Superior temporal gyrus (tissue), 1 donor: ENCODE measurements around the gene CAPN11.
"Not testable (repeated sequence)": the region's sequence is repeated elsewhere in the genome, so short reads cannot be mapped to it uniquely, and the experiment has no call there.

Experiments used
- DNase-seq: peaks from one replicate; pipeline ENCODE4 v3.0.0-alpha.2; 2016; ENCODE audit errors: extremely low spot score

CAPN11 gene

DNA sequence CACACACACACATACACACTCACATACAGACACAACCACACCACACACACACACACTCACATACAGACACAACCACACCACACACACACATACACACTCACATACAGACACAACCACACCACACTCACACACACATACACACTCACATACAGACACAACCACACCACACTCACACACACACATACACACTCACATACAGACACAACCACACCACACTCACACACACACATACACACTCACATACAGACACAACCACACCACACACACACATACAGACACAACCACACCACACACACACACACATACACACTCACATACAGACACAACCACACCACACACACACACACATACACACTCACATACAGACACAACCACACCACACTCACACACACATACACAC is 23.2 kb downstream of the CAPN11 start:
- not testable (repeated sequence) for DNase-seq

DNA sequence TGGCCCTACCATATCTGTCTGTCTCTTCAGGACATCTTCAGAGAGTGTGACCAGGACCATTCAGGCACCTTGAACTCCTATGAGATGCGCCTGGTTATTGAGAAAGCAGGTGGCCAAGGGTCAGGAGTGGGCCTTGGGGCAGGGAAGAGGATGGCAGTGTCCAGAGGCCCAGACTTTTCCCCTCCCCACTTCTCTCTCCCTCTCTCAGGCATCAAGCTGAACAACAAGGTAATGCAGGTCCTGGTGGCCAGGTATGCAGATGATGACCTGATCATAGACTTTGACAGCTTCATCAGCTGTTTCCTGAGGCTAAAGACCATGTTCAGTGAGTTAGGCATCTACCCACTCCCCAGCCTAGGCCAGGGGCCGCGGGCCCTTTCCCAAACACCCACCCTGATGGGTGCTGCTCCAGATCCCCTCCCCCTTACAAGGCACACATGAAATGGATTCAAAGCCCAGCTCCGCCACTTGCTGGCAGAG is 24.3 kb downstream of the CAPN11 start:
- no peak for DNase-seq

DNA sequence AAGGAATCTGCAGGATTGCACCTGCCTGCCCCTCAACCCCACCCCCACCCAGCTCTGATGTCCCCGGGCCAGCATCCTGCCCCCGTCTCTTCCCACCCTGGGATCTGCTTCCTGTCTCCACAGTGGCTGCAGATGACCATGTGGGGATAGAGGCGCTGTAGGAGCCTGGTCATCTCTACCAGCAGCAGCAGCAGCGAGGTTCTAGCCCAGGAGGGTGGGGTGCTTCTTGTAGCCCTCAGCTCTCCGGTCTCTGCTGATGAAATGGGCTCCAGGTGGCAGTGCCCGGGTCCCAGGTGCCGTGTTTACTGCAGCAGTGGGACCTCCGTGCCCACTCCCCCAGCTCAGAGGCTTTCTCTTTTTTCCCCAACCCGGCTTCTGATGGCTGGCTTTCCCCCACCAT is 25.2 kb downstream of the CAPN11 start:
- DNase-seq, result no peak

DNA sequence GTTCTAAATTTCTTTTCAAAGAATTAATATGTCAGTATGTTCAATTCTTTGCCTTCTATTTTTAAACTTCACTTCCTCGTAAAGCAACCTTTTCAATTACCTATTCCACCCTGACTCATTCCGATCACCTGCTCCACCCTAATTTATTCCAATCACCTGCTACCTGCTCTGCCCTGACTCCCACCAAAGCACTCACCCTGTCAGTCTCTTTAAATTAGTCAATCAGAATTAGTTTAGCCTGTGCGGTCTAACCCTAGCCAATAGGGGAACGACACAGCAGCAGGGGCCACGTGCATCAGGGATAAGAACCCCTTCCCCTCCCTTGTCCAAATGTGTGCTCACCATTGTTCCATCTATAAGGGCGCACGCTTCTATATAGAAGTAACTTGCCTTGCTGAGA is 26.7 kb downstream of the CAPN11 start:
- not testable (repeated sequence) for DNase-seq

DNA sequence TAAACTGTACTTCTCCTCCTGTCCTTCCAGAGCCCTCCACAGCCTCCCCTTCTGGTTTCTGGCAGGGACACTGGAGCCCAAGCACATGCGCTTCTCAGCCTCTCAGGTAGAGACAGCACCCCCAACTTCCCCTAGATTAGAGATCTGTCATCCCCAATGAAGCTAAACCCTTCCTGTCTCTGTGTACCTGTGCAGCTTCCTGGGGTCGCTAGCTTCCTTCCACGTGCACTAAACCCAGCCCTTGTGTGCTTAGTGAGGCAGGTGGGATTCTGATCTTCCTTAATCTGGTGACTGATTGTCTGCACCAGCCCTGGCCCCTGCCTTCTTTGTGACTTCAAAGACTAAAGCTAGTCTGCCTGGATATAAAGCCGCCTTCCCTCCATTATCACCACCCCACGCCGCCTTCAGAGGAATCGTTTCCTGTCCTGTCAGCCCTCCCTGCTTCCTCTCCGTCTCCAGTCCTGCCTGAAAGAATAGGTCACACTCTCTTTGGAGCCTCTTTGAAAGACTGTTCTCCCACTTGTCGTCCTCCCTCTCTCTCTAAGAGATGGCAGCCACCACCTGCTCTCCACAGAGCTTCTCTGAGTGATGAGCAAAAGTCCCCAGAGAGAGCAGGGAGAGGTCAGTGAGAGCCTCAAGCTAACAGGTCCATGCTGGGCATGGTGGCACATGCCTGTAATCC is 27.5 kb downstream of the CAPN11 start:
- no peak for DNase-seq

DNA sequence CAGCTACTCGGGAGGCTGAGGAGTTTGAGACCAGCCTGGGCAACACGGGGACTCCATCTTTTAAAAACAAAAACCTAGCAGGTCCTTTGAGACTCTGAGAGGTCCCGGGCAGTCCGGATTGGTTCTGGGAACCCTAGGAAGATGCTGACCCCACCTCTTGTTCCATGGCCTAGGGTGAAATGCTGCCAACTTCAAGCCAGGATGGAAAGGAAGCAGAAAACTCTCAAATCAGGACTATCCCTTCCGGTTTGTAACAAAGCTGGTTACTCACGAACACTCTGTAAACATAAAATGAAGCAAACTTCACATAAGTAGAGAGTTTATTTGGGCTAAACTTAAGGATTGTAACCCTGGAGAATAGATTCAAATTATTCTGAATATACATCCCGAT is 28.0 kb downstream of the CAPN11 start:
- no peak for DNase-seq

DNA sequence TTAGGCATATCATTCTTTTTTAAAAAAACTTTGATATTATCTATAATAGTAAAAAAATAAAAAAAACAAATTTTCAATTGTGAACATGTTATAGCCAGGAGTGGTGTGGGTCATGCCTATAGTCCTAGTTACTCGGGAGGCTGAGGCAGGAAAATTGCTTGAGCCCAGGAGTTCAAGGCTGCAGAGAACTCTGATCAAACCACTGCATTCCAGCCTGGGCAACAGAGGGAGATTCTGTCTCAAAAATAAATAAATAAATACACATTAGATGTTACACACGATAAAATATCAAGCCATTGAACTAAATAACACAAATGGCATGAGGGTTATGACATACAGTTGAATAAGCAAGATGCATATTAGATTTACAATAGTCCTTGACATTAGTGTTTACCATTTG is 30.2 kb downstream of the CAPN11 start:
- DNase-seq, result no peak

DNA sequence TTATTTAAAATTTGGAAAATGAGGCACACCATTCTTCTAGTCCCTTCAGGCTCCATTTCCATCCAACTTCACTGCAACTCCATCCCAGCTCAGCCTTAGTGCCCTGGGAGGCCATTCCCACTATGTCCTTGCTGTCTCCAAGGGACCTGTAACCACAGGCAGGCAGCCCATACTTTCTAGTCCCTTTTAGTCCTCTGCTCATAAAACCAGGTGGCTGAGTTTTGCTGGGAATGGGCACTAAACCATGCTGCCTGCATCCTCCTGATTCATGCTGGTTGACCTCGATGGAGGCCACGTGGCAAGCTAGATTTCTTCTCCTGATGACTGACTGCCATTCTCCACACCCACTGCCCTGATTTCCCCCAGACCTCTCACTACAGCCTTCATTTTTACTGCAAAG is 30.6 kb downstream of the CAPN11 start:
- no peak for DNase-seq

DNA sequence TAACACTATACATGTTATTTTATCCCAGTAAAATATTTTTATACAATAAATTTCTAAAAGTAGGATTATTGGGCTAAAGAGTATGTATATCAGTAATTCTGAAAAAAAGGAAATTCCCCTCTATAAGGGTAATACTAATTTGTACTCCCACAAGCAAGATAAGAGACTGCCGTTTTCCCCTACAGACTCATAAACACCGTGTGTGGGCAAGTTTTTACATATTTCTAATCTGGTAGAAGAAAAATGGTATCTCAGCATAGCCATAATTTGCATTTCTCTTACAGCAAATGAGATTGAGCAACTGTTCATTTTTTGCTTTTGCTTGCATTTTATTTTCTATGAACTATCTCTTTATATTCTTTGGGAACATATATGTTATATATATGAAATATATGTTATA is 32.1 kb downstream of the CAPN11 start:
- no peak for DNase-seq

DNA sequence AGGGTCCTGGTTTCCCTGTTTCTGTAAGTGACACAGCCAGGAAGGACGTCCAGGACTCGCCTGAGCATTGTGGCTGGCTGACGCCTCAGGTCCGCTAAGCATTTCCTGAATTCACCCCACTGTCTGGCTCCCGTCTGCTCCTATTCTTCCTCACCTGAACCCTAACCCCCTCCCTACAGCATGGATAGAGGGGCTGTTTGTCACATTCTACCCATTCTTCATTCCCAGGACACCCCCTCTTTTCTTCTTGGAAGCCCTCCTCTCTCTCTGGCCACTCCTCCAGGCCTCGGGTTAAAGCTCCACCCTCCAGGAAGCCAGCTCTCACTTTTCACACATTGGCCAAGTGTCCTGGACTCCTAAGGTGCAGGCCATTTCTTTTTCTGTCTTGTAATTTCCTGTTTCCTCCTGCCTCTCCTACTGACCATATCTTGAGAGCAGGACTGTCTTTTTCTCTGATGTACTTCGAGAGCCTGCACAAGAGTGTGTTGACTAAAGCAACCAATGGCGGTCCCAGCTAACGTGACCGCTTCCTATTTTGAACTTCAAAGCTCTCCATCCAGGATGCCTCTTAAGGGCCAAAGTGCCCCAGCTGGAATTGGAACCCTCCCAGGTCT is 33.9 kb downstream of the CAPN11 start:
- DNase-seq, result no peak

DNA sequence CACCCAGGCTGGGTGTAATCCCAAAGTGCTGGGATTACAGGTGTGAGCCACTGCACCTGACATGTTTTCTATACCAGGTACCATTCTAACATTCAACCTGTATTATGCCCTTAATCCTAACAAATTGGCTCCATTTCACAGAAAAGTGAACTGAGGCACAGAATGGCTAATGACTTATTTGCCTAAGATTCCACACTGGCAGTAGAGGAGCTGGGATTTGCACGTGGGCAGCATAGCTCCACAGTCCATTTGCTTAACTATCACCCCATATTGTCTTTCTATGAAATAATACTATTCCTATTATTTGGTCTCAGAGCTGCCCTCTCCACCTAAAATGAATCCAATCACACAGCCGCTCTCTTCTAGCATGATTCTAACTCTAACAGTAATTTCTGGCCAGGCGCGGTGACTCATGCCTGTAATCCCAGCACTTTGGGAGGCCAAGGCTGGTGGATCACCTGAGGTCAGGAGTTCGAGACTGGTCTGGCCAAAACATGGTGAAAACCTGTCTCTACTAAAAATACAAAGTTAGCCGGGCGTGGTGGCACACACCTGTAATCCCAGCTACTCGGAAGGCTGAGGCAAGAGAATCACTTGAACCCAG is 34.8 kb downstream of the CAPN11 start:
- DNase-seq, result no peak

DNA sequence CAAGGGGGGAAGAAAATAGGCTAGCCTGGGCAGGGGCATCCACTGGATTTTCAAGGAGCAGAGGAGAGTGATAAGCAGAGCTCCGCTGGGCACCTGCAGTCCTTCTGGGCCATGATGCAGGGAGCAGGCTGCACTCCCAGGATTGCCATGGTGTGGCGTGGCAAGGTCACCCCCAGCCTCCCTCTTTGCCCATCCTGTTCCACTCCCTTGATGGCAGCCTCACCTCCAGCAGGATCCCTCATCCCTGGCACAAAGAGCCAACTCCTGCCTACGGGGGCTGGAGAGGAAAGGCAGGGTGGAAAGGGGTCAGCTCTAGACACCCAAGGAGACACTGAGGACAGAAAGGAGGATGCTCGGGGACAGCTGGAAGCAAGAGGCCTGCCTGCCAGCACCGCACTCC is 35.7 kb downstream of the CAPN11 start:
- DNase-seq, result no peak

DNA sequence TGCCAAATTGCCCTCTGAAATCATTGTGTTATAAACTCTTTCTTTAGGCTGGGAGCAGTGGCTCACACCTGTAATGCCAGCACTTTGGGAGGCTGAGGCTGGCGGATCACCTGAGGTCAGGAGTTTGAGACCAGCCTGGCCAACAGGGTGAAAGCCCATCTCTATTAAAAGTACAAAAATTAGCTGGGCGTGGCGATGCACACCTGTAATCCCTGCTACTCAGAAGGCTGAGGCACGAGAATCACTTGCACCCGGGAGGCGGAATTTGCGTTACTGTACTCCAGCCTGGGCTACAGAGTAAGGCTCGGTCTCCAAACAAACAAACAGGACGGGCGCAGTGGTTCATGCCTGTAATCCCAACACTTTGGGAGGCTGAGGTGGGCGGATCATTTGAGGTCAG is 37.7 kb downstream of the CAPN11 start:
- not testable (repeated sequence) for DNase-seq

DNA sequence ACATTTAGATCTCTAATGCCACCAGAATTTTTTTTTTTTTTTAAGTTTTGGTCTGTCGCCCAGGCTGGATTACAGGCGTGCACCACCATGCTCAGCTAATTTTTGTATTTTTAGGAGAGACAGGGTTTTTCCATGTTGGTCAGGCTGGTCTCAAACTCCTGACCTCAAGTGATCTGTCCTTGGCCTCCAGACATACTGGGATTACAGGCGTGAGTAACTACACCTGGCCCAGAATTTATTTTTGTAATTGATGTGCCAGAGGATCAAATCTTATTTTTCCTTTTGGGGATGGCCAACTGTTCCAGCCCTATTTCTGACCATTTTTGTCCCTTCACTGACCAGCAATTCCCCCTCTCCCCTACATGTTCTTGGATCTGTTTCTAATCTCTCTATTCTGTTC is 40.1 kb downstream of the CAPN11 start:
- DNase-seq, result no peak

DNA sequence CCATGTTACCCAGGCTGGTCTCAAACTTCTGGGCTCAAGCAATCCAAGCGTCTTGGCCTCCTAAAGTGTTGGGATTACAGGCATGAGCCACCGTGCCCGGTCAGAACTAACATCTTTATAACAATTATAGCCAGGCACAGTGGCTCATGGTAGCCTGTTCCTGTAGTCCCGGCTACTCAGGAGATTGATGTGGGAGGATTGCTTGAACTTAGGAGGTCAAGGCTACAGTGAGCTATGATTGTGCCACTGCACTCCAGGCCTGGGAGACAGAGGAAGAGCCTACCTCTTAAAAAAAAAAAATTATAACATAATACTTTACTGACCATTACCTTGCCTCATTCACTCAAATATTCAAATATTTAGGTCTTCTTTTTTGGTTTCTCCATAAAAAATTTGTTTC is 41.3 kb downstream of the CAPN11 start:
- DNase-seq, result no peak

DNA sequence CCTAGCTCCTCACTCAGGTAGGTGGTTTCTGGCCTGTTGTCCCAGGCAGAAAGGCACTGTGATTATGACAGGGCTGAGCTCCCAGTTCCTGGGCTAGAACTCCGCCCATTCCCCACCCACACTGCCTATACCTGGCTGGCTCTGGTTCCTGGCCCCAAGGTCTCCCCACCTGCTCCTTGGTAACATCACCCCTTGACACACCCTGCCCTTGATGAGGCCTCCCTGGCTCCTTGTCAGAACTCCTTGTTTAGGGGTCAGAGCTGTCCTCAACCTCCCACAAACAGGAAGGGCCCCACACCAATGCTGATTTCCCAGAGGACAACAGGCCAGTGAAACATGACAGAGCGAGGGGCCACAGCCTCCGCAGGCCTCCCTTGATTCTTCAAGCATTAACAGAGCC is 42.6 kb downstream of the CAPN11 start:
- DNase-seq, result no peak

DNA sequence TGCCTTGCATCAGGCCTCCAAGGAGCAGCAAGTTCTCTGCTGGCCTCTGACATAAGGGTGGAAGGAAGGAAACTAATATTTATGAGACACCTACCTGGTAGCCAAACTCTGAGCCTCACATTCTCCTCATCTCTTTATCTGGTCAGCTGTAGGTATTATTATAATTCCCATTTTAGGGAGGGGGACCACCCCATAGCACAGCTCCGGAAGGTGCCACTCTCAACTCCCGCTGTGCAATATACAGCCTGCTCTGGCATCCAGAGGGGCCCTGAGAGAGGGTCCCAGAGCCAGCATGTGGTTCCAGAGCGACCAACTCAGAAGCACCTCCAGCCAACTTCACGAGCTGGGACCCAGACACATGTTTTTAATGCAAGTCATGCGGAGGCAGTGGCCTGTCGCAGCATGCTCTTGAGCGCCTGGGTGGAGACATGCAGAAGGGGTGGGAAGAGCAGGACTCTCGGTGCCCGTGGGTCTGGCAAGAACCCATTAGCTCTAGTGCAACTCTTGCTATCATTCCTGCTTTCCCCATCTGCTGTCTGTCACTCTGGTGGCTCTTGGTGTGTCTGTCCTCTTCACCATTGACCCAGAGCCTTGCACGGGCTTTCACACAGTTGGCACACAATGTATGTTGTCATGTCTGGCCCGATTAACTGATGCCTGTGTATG is 43.2 kb downstream of the CAPN11 start:
- no peak for DNase-seq

DNA sequence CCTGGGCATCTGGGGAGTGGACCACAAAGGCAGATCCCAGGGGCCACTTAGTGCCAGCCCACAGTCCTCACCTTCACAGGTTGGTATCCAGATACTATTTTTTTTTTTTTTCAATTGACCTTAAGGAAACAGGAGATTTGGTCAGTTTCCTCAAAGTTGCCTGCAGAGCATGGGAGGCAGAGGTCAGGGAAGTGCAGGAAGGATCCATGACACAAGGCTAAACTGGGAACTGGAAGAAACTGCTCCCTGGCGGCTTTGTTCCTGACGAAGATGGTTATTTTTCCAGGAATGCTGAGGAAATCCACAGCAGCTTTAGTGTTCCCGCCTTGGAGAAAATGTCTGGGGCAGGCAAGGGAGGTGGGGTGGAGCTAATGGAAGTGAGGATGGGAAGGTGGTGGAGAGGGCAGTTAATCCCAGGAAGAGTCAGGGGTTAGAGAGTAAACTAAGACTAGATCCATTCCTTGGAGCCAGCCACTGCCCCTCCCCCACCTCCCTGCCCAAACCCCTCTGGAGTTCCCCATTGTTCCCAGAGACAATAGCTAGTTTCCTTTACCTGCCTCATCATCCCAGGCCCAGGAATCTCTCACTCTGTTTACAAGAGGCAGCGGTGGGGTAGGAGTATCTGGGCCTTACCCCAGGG is 43.8 kb downstream of the CAPN11 start:
- no peak for DNase-seq

DNA sequence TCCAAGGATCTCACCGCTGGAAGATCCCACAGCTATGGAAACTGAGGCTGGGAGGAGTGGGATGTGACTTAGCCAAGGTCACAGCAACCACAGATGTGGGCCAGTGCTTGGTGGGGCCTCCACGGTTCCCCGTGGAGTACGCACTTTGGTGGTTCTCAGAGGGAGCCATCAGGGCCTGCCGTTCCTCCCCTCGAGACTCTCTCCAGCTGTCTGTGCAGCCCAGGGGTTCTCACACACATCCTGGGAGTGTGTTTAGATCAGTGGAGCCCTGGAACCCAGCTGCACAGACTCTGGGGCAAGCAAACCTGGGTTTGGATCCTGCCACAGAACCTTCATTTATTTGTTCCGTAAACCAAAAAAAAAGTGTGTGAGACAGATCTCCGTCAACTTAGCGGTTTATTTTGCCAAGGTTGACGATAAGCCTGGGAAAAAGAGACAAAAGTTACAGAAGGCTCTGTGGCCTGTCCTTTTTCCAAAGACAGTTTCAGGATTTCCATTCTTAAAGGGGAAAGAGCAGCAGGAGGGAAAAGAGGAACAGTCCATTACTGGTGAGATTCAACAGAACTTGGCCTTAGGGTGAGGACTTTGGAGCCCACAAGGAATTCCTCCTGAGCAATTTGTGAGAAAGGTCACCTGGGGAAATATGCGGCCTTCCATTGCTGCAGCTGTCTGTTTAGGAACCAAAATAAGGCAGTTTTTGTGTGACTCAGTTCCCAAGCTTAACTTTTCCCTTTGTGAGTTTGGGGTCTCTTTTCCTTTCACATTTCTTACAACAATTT is 44.5 kb downstream of the CAPN11 start:
- no peak for DNase-seq

DNA sequence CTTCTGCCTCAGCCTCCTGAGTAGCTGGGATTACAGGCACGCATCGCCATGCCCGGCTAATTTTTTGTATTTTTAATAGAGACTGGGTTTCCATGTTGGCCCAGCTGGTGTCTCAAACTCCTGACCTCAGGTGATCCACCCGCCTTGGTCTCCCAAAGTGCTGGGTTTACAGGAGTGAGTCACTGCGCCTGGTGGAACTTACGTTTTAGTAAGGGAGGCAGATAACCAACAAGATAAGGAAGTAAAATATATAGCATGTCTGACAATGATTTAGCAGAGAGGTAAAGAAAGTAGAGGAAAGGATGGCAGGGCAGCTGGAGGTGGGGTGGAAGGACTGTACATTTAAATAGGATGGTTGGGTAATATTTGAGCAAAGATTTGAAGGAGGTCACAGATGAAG is 45.3 kb downstream of the CAPN11 start:
- DNase-seq, result no peak

DNA sequence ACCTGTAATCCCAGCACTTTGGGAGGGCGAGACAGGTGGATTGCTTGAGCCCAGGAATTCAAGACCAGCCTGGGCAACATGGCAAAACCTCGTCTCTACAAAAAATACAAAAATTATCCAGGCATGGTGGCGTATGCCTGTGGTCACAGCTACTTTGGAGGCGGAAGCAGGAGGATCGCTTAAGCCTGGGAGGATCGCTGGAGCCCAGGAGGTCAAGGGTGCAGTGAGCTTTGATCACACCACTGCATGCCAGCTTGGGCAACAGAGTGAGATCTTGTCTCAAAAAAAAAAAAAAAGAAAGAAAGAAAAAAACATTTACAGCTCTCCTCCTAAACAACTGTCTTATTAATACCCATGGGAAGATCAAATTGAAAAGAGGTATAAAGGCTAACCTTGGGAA is 49.3 kb downstream of the CAPN11 start:
- DNase-seq, result no peak

DNA sequence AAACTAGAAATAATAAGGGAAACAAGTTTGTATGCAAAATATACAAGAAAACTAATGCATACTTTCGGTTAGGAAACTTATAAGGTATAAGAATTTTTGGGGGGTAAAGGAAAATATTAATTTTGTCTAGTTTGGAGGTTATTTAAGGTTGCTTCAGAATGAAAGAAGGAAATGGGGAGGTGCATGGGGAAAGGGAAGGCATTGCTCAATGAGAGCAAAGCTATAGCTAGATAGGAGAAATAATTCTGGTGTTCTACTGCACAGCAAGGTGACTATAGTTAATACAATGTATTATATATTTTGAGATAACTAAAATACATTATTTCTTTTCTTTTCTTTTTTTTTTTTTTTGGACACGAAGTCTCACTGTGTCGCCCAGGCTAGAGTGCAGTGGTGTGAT is 52.7 kb downstream of the CAPN11 start:
- DNase-seq, result no peak
